Activated CD4-positive, alpha-beta T cell treated with anti-CD3 and anti-CD28 coated beads, Interleukin-2, amount 50 U/mL, for 1 hour (primary cell): ENCODE results near the gene ADAM33.

Source experiments
- DNase-seq: peaks from one replicate; pipeline ENCODE4 v3.0.0-alpha.2; 2020

The ADAM33 gene

GRCh38 chr20:3681931-3682781 is at the start of gene ADAM33:
Gene ADAM33 (minus strand): TSS chr20:3682010. CDS start chr20:3682004, 6 bp downstream.
- no peak for DNase-seq

- no peak for DNase-seq
These were observed 49.2 kb upstream of the ADAM33 start for GRCh38 chr20:3730803-3731672.

- DNase-seq = no peak
These were observed 48.2 kb upstream of the ADAM33 start for GRCh38 chr20:3729811-3730540.

- no peak for DNase-seq
These were observed 47.6 kb upstream of the ADAM33 start for GRCh38 chr20:3729378-3729777.

GRCh38 chr20:3728876-3729275 is 47.1 kb upstream of the ADAM33 start:
- no peak for DNase-seq

GRCh38 chr20:3728354-3728753 is 46.5 kb upstream of the ADAM33 start:
- DNase-seq = no peak

- no peak for DNase-seq
These were observed 45.7 kb upstream of the ADAM33 start for GRCh38 chr20:3727401-3728021.

- DNase-seq = no peak
These were observed 42.5 kb upstream of the ADAM33 start for GRCh38 chr20:3724356-3724755.

GRCh38 chr20:3723284-3723683 is 41.5 kb upstream of the ADAM33 start:
- no peak for DNase-seq

- no peak for DNase-seq
These were observed 40.1 kb upstream of the ADAM33 start for GRCh38 chr20:3721912-3722311.

- no peak for DNase-seq
These were observed 38.8 kb upstream of the ADAM33 start for GRCh38 chr20:3720626-3721025.

GRCh38 chr20:3720068-3720467 is 38.3 kb upstream of the ADAM33 start:
- no peak for DNase-seq

- DNase-seq = no peak
These were observed 37.2 kb upstream of the ADAM33 start for GRCh38 chr20:3719046-3719445.

GRCh38 chr20:3716195-3716834 is 34.5 kb upstream of the ADAM33 start:
- peak; percentile 7 for DNase-seq

GRCh38 chr20:3714092-3714491 is 32.3 kb upstream of the ADAM33 start:
- no peak for DNase-seq

GRCh38 chr20:3712279-3712873 is 30.6 kb upstream of the ADAM33 start, which contains the start of gene SIGLEC1:
Gene SIGLEC1 (minus strand): TSS chr20:3712600. CDS start chr20:3707128, 5,472 bp downstream.
- DNase-seq = no peak

- no peak for DNase-seq
These were observed 29.7 kb upstream of the ADAM33 start for GRCh38 chr20:3711484-3711941.

GRCh38 chr20:3710703-3711483 is 29.1 kb upstream of the ADAM33 start:
- DNase-seq = peak; percentile 77

- DNase-seq = no peak
These were observed 28.2 kb upstream of the ADAM33 start for GRCh38 chr20:3710011-3710466.

GRCh38 chr20:3707508-3707899 is 25.7 kb upstream of the ADAM33 start:
- no peak for DNase-seq
